A549 treated with AZD2906 at 1 μM for 4 hours (cell line): ENCODE measurements around the gene SNRNP27. TPM values are rescaled to one million over a fixed set of nuclear protein-coding genes. Genes with fewer than 3 reads are reported as not detected.

ENCODE experiments used
- total RNA-seq: library from RNA; stranded (reverse); fragments of 200-300 nt; extraction: Qiagen RNA extraction; gene quantifications from 5 replicates; pipeline ENCODE4 v1.2.3, GENCODE V29; 2022

SNRNP27 gene, protein sequence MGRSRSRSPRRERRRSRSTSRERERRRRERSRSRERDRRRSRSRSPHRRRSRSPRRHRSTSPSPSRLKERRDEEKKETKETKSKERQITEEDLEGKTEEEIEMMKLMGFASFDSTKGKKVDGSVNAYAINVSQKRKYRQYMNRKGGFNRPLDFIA
- 45.5 to 76.1 TPM (median 49.1 TPM) in 5 replicates for total RNA-seq

DNA sequence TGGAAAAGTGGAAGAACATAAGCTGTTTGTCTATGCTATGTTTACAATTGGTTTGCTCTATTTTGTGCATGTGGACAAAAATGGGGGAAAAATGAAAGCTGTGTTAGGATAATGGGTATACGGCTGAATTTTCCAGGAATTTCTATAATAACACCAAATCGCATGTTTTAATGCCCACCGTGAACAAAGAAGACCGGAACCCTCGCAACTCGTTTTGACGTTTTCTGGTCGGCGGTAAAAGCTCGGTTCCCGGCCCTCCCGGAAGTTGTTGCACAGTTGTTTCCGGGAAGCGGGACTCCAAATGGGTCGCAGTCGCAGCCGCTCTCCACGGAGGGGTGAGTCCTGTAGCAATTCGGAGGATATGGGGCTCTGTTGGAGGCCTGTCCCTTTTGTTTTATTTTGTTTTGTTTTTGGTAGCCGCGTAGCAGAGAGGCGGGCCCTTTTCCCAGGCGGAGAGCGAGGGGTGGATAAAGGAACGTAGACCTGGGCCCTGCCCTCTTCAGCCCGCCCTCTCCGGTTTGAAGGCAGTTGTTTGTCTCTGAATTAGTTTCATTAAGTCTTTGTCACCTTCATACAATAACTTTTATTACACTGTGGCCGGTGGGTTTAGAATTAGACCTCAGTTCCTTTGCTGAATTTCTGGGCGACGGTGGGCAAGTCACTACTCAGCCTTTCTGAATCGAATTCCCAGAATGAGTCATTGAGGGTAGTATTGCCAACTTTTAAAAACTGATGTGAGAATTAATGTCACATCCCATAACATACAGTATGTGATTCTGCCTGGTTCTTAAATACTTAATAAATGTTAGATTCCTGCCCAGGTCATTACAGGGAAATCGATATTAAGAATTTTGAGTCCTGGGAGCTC is at the start of gene SNRNP27:
SNRNP27 (plus strand) TSS at position 273 of the 868 bp plus-strand sequence; CDS start at position 302, 29 bp downstream.

DNA sequence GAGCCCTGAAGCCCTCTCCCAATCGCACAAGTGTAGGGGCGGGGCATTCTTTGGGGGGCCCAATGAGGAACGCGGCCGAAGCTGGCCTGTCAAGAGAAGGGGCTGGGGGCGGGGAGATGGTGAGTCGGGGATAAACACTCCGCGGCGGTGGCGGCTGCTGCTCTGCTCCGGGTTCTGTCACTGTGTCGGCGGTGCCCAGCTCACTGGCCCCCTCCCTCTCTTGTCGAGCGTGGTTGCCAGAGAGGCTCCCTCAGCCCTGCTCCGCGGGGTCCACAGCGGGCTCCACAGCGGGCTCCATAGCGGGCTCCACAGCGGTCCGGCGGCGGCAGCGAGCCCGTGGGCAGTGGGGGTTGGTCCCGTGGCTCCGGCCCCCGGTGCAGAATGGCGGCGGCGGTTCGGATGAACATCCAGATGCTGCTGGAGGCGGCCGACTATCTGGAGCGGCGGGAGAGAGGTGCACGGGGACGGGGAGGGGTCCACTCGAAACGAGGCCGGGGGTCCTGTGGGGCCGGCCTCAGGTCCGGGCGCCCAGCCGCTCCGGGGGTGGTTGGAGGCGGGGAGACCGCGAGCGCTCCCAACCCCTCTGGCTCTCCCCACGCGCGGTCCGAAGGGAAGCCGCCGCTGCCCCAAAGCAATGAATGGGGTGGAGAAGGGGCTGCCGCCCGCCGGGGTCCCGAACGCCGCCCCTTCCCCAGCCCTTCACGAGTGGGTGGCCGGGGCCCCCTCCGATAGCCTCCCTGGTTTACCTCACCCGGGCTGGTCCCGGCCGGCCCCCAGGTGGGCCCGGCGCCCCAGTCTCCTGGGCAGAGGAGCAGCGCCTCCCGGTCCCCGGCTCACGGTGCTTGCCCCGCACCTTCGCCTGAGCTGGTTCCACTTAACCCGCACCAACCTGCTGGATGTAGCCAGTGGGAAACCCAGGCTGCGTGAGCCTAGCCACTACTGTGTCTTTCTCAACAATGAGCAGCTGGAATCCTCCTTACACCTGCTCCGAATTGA is 21.5 kb downstream of the SNRNP27 start, which contains the start of gene MXD1:
MXD1 (plus strand) TSS at position 160 of the 996 bp plus-strand sequence; CDS start at position 382, 222 bp downstream.

Other genes with a start within 250 kb of the SNRNP27 start
- gene ANXA4, start 151.8 kb upstream of the SNRNP27 start, total RNA-seq: 321 to 400 TPM (median 345 TPM) in 5 replicates
- 9.0 to 11.6 TPM (median 10.0 TPM) in 5 replicates for gene GMCL1, start 64.3 kb upstream of the SNRNP27 start, total RNA-seq
- 2.1 to 2.9 TPM (median 2.2 TPM) in 5 replicates for gene MXD1, start 21.2 kb downstream of the SNRNP27 start, total RNA-seq
- 0.20 to 0.38 TPM (median 0.25 TPM) in 5 replicates for gene ASPRV1, start 67.7 kb downstream of the SNRNP27 start, total RNA-seq
- 371 to 434 TPM (median 410 TPM) in 5 replicates for gene PCBP1, start 193.5 kb downstream of the SNRNP27 start, total RNA-seq